Keratinocyte (primary cell): ENCODE measurements around the gene RCAN3. TPM values are rescaled to one million over a fixed set of nuclear protein-coding genes. Genes with fewer than 3 reads are reported as not detected.

Source experiments
- DNase-seq: peaks from one replicate; pipeline ENCODE4 v3.0.0-alpha.2; 2011; ENCODE audit warnings: low read depth, missing footprints, low spot score
- FAIRE-seq: peaks from 2 replicates; lab custom pipeline; 2011; peaks lifted over from hg19 to GRCh38; lab: Jason Lieb, UNC
- H2AFZ ChIP-seq: 2 replicates; pipeline ENCODE4 v1.6.0; 2012; ENCODE audit warnings: low read length, control low read depth, inconsistent platforms; ENCODE audit not compliant: control insufficient read depth
- H3K27ac ChIP-seq: 2 replicates; pipeline ENCODE4 v1.5.1; 2011; ENCODE audit warnings: low read length; ENCODE audit not compliant: control insufficient read depth, insufficient read depth
- H3K27me3 ChIP-seq: 3 replicates; pipeline ENCODE4 v1.6.0; 2011; ENCODE audit warnings: low read length; ENCODE audit not compliant: control insufficient read depth, insufficient read depth; ENCODE audit errors: extremely low read depth
- H3K36me3 ChIP-seq, 2 experiments: 2 replicates in 1 of 2; 3 replicates in 1 of 2; pipeline ENCODE4 v1.5.1; 2011; ENCODE audit warnings: low read length in 2 of 2, mild to moderate bottlenecking in 1 of 2; ENCODE audit not compliant: control insufficient read depth in 2 of 2, insufficient read depth in 2 of 2; ENCODE audit errors: extremely low read depth in 1 of 2
- H3K4me1 ChIP-seq: 3 replicates; pipeline ENCODE4 v1.5.1; 2011; ENCODE audit warnings: low read length; ENCODE audit not compliant: control insufficient read depth, insufficient read depth; ENCODE audit errors: extremely low read depth
- H3K4me2 ChIP-seq: 3 replicates; pipeline ENCODE4 v1.6.0; 2011; ENCODE audit warnings: low read depth, low read length; ENCODE audit not compliant: control insufficient read depth, insufficient read depth; ENCODE audit errors: extremely low read depth
- H3K4me3 ChIP-seq, 3 experiments: fragments of 200-600 bp in 1 of 3; sonication (generic) in 1 of 3; 2 replicates in 2 of 3; 3 replicates in 1 of 3; pipeline ENCODE4 v1.5.1; 2011 to 2016; ENCODE audit warnings: low read length in 3 of 3, mild to moderate bottlenecking in 3 of 3, control low read depth in 2 of 3, inconsistent platforms in 1 of 3, low read depth in 1 of 3, mixed read lengths in 1 of 3, mixed run types in 1 of 3, moderate library complexity in 1 of 3; ENCODE audit not compliant: control insufficient read depth in 2 of 3, insufficient read depth in 2 of 3; ENCODE audit errors: extremely low read depth in 1 of 3
- H3K79me2 ChIP-seq: 2 replicates; pipeline ENCODE4 v1.6.0; 2012; ENCODE audit warnings: low read length; ENCODE audit not compliant: control insufficient read depth, insufficient read depth
- H3K9ac ChIP-seq: 3 replicates; pipeline ENCODE4 v1.6.0; 2011; ENCODE audit warnings: low read length; ENCODE audit not compliant: control insufficient read depth, insufficient read depth; ENCODE audit errors: extremely low read depth
- H3K9me1 ChIP-seq: 3 replicates; pipeline ENCODE4 v1.6.0; 2011; ENCODE audit warnings: low read length; ENCODE audit not compliant: control insufficient read depth, insufficient read depth; ENCODE audit errors: extremely low read depth
- H3K9me3 ChIP-seq: 2 replicates; pipeline ENCODE4 v1.5.1; 2012; ENCODE audit warnings: low read depth, low read length; ENCODE audit not compliant: control insufficient read depth
- H4K20me1 ChIP-seq: 3 replicates; pipeline ENCODE4 v1.6.0; 2011; ENCODE audit warnings: low read length; ENCODE audit not compliant: control insufficient read depth, insufficient read depth; ENCODE audit errors: extremely low read depth
- CTCF ChIP-seq, 3 experiments: IDR thresholded peaks in 1 of 3; conservative IDR thresholded peaks in 1 of 3; optimal IDR thresholded peaks in 1 of 3; 2 replicates in 2 of 3; 3 replicates in 1 of 3; pipeline versions ENCODE3 to v1.5.1; 2011; ENCODE audit warnings: low read length in 3 of 3, mild to moderate bottlenecking in 3 of 3, moderate library complexity in 2 of 3, control low read depth in 1 of 3, inconsistent platforms in 1 of 3; ENCODE audit not compliant: insufficient read depth in 2 of 3; ENCODE audit errors: extremely low read depth in 1 of 3
- EZH2 ChIP-seq: IDR thresholded peaks from one replicate; pipeline ENCODE4 v1.6.1; 2012; ENCODE audit warnings: inconsistent platforms, mild to moderate bottlenecking, low read length, moderate library complexity
- dilution Hi-C: fragments of 300-500 bp; cut with MboI; formaldehyde crosslinking; loops from one replicate; pipeline ENCODE4 v1.7.0; 2020; ENCODE audit warnings: low sequenced_read_pairs; ENCODE audit not compliant: extremely low pct_ligation_motif_present
- polyA plus RNA-seq, 5 experiments: library from polyadenylated mRNA; depleted of rRNA in 3 of 5; stranded (reverse) in 3 of 5; stranded (forward) in 1 of 5; unstranded in 1 of 5; fragments of >200 nt; gene quantifications; 1 replicate in 1 of 5; 2 replicates in 3 of 5; 3 replicates in 1 of 5; pipeline versions ENCODE4 v1.2.1 to v1.2.3, GENCODE V29; 2011 to 2012; ENCODE audit warnings: missing spikeins in 2 of 5, low read depth in 1 of 5, low replicate concordance in 1 of 5

RCAN3 gene
- polyA plus RNA-seq, 1 donor (not counting 4 experiments of a cell fraction or from before 2014, with no cell fraction given) = 13.8 TPM

- no peak for TF ChIP-seq CTCF (optimal IDR thresholded peaks at IDR 0.05 in 1 of 3, IDR thresholded peaks at IDR 0.05 in 1 of 3, conservative IDR thresholded peaks at IDR 0.05 in 1 of 3; ENCODE audit: extremely low read depth in 1 of 3, insufficient read depth in 2 of 3, low read length in 3 of 3)
- no peak for TF ChIP-seq EZH2
- Histone ChIP-seq H3K4me1 (peaks cover 16% of the 10 kb centered on the region), H3K36me3 (no peaks in the 10 kb centered on the region), H2AFZ (no peak overlapping the region), H3K4me2 (peak overlapping the region; percentile 87), H4K20me1 (no peaks in the 10 kb centered on the region), H3K9ac (peak overlapping the region; percentile 80), H3K9me3 (no peaks in the 10 kb centered on the region), H3K79me2 (peaks cover 15% of the 10 kb centered on the region), H3K4me3 (peak overlapping the region; percentile 54 to 94 (median 88)), H3K27me3 (no peaks in the 10 kb centered on the region), H3K27ac (peak overlapping the region; percentile 72), H3K9me1 (no peaks in the 10 kb centered on the region)
- DNase-seq (no peak), FAIRE-seq (no peak)
- dilution Hi-C loops = no loop called here
Observed at GRCh38 chr1:24503870-24504523, 1.4 kb downstream of the RCAN3 start.

GRCh38 chr1:24504560-24504959 lies 1.9 kb downstream of the RCAN3 start:
- Histone ChIP-seq H3K27me3 (no peaks in the 10 kb centered on the region), H3K79me2 (peaks cover 15% of the 10 kb centered on the region), H3K4me1 (peaks cover 16% of the 10 kb centered on the region), H3K4me2 (peak overlapping the region; percentile 87), H3K9me1 (no peaks in the 10 kb centered on the region), H3K4me3 (no peak overlapping the region), H3K36me3 (no peaks in the 10 kb centered on the region), H2AFZ (no peak overlapping the region), H3K9ac (no peak overlapping the region), H4K20me1 (no peaks in the 10 kb centered on the region), H3K9me3 (no peaks in the 10 kb centered on the region), H3K27ac (no peak overlapping the region)
- DNase-seq = no peak
- dilution Hi-C loops = no loop called here
- TF ChIP-seq CTCF (optimal IDR thresholded peaks at IDR 0.05 in 1 of 3, IDR thresholded peaks at IDR 0.05 in 1 of 3, conservative IDR thresholded peaks at IDR 0.05 in 1 of 3; ENCODE audit: extremely low read depth in 1 of 3, insufficient read depth in 2 of 3, low read length in 3 of 3) (no peak), EZH2 (no peak)
- no peak for FAIRE-seq
